Loucy (cell line): ENCODE data around the gene NHLRC3.
"Not testable (repeated sequence)": the region's sequence is repeated elsewhere in the genome, so short reads cannot be mapped to it uniquely, and the experiment has no call there.

Experiments used
- H2AFZ ChIP-seq: fragments of 200-600 bp; sonication (generic); 2 replicates; pipeline ENCODE4 v1.6.0; 2016; ENCODE audit warnings: antibody characterized with exemption, mild to moderate bottlenecking, low read length, moderate library complexity
- H3F3A ChIP-seq: fragments of 200-600 bp; 2 replicates; pipeline ENCODE4 v1.6.0; 2016; ENCODE audit warnings: antibody characterized with exemption, low read depth, mild to moderate bottlenecking
- H3K27me3 ChIP-seq: fragments of 200-600 bp; sonication (generic); 2 replicates; pipeline ENCODE4 v1.6.1; 2014; ENCODE audit warnings: low read length, mild to moderate bottlenecking; ENCODE audit not compliant: insufficient read depth, poor library complexity, severe bottlenecking
- H3K36me3 ChIP-seq: fragments of 200-600 bp; sonication (generic); 2 replicates; pipeline ENCODE4 v1.6.1; 2016; ENCODE audit warnings: low read length; ENCODE audit not compliant: insufficient read depth
- H3K4me1 ChIP-seq: fragments of 200-600 bp; sonication (generic); 2 replicates; pipeline ENCODE4 v1.5.1; 2014; ENCODE audit warnings: low read length, mild to moderate bottlenecking; ENCODE audit not compliant: insufficient read depth, poor library complexity, severe bottlenecking
- H3K4me2 ChIP-seq: fragments of 200-600 bp; sonication (generic); 2 replicates; pipeline ENCODE4 v1.6.0; 2014; ENCODE audit warnings: antibody characterized with exemption, low read length, low read depth, mild to moderate bottlenecking; ENCODE audit not compliant: poor library complexity, severe bottlenecking
- H3K4me3 ChIP-seq: fragments of 200-600 bp; sonication (generic); 2 replicates; pipeline ENCODE4 v1.5.1; 2014; ENCODE audit warnings: low read length, mild to moderate bottlenecking, mixed read lengths; ENCODE audit not compliant: poor library complexity, severe bottlenecking
- H3K79me2 ChIP-seq: fragments of 200-600 bp; sonication (generic); 2 replicates; pipeline ENCODE4 v1.6.1; 2014; ENCODE audit warnings: low read length; ENCODE audit not compliant: insufficient read depth
- H3K9ac ChIP-seq: fragments of 200-600 bp; sonication (generic); 2 replicates; pipeline ENCODE4 v1.6.0; 2014; ENCODE audit warnings: mild to moderate bottlenecking, low read depth, low read length, moderate library complexity; ENCODE audit not compliant: poor library complexity, severe bottlenecking
- H3K9me2 ChIP-seq: fragments of 200-600 bp; sonication (generic); replicated peaks from 2 replicates; pipeline ENCODE4 v1.6.1; 2016; ENCODE audit warnings: low read depth, low read length, mixed read lengths
- H3K9me3 ChIP-seq: fragments of 200-600 bp; sonication (generic); 2 replicates; pipeline ENCODE4 v1.6.1; 2014; ENCODE audit warnings: mild to moderate bottlenecking, antibody characterized with exemption, low read length, low read depth; ENCODE audit not compliant: insufficient read depth
- H4K20me1 ChIP-seq: fragments of 200-600 bp; sonication (generic); 2 replicates; pipeline ENCODE4 v1.6.0; 2014; ENCODE audit warnings: antibody characterized with exemption, low read length, mild to moderate bottlenecking; ENCODE audit not compliant: insufficient read depth, poor library complexity, severe bottlenecking
- CTCF ChIP-seq: fragments of 200-600 bp; sonication (generic); conservative IDR thresholded peaks from 2 replicates; pipeline ENCODE4 v1.5.1; 2014; ENCODE audit warnings: mild to moderate bottlenecking, antibody characterized with exemption, low read length
- EZH2phosphoT487 ChIP-seq: fragments of 200-600 bp; IDR thresholded peaks from 2 replicates; pipeline ENCODE4 v1.6.1; 2018; ENCODE audit warnings: antibody characterized with exemption, mild to moderate bottlenecking, moderate library complexity, borderline replicate concordance

The NHLRC3 gene

DNA sequence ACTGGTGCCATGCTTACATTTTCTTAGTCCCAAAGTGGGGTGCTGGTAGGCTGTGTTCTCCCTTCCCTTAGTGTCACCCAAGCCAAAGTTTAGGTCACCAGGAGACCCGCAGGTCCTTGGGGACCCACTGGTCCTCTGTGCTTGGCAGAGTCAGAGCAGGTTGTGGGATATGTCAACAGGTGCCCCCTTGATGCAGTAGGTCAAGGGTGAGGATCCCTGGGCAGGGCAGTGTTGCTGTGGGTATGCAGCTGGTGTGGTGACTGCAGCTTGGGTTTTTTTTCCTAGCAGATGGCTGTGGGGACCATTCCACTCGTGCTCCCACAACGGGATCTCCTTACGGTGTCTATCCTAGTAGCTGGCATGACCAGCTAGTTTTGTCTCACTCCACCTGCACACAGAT is 23.7 kb downstream of the NHLRC3 start:
- H3K9ac ChIP-seq, result no peak overlapping the region
- H3K9me3 ChIP-seq, result no peaks in the 10 kb centered on the region
- no peaks in the 10 kb centered on the region for H3F3A ChIP-seq
- H3K4me3 ChIP-seq, result no peak overlapping the region
- H3K4me2 ChIP-seq, result no peak overlapping the region
- H2AFZ ChIP-seq, result no peak overlapping the region
- no peaks in the 10 kb centered on the region for H4K20me1 ChIP-seq
- no peaks in the 10 kb centered on the region for H3K9me2 ChIP-seq
- H3K79me2 ChIP-seq, result no peaks in the 10 kb centered on the region
- TF ChIP-seq CTCF, result no peak
- TF ChIP-seq EZH2phosphoT487, result no peak
- no peaks in the 10 kb centered on the region for H3K27me3 ChIP-seq
- H3K4me1 ChIP-seq, result peaks cover 9% of the 10 kb centered on the region
- H3K36me3 ChIP-seq, result no peaks in the 10 kb centered on the region

DNA sequence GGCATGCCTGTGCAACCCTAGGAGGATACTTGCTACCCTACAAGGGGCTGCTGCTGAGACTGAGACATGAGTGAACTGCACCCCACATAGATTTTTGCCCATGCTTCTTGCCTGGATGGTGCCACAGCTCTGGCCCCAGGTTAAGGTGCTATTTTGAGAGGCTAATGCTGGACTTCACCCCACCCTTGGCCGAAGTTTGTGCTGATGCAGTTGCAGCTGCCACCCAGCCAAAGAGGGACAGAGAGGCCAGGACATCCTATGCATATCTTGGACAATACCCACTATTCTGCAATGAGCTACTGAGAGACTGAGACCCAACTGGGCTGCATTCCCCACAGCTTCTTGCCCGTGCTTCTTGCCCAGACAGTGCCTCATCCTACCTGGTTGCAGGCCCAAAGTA is 34.6 kb downstream of the NHLRC3 start:
- Histone ChIP-seq H3K4me1 (no peaks in the 10 kb centered on the region), H2AFZ (no peak overlapping the region), H3K4me2 (no peak overlapping the region), H3K9me2 (no peaks in the 10 kb centered on the region), H3K36me3 (no peaks in the 10 kb centered on the region), H3K27me3 (no peaks in the 10 kb centered on the region), H3F3A (no peaks in the 10 kb centered on the region), H3K9ac (no peak overlapping the region), H3K79me2 (no peaks in the 10 kb centered on the region), H3K4me3 (no peak overlapping the region), H3K9me3 (no peaks in the 10 kb centered on the region), H4K20me1 (no peaks in the 10 kb centered on the region)
- TF ChIP-seq CTCF (no peak), EZH2phosphoT487 (no peak)

DNA sequence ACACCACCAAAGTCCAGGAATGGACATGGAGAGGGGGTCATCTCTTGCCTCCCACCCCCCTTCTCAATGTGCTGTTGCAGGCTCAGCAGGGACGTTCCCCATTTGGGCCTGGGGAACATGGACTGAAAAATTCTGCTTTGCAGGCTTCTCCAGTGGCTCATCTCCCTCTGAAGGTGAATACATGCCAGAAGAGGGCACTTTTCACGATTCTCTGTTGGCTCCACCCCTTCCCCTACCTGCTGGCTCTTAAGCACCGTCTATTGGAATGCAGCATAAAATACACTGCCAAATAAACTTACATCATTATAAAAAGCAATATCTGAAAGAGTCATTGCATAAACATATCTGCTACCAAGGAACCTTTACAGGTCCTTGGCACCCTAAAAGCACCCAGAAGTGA is 35.7 kb downstream of the NHLRC3 start:
- TF ChIP-seq EZH2phosphoT487, result no peak
- TF ChIP-seq CTCF, result no peak

DNA sequence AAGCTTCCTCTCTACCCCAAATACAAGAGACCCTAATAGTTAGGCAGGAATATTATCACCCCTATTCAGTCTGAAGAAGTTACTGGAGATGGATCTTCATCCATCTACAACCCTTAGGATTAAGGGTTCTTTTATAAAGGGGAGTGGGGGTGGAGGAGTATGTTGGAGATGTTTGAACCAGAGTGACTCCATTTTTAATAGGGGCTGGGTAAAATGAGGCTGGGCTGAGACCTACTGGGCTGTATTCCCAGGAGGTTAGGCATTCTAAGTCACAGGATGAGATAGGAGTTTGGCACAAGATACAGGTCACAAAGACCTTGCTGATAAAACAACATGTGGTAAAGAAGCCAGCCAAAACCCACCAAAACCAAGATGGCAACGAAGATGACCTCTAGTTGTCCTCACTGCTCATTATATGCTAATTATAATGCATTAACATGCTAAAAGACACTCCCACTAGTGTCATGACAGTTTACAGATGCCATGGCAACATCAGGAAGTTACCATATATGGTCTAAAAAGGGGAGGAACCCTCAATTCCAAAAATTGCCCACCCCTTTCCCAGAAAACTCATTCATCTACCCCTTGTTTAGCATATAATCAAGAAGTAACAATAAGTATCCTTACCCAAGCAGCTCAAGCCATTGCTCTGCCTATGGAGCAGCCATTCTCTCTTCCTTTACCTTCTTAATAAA is 48.1 kb downstream of the NHLRC3 start:
- not testable (repeated sequence) for H4K20me1 ChIP-seq, H2AFZ ChIP-seq, H3K4me1 ChIP-seq, H3K9me3 ChIP-seq, H3K27me3 ChIP-seq, H3K9ac ChIP-seq, H3K9me2 ChIP-seq, H3K4me2 ChIP-seq, H3K36me3 ChIP-seq, H3K4me3 ChIP-seq, H3F3A ChIP-seq, H3K79me2 ChIP-seq

More for the DNA sequence above, 35.7 kb downstream of the NHLRC3 start:
- Histone ChIP-seq H3K9me3 (no peaks in the 10 kb centered on the region), H3K9ac (no peak overlapping the region), H3K36me3 (no peaks in the 10 kb centered on the region), H3K27me3 (no peaks in the 10 kb centered on the region), H3K4me3 (no peak overlapping the region), H2AFZ (no peak overlapping the region), H3F3A (no peaks in the 10 kb centered on the region), H3K79me2 (no peaks in the 10 kb centered on the region), H3K4me2 (no peak overlapping the region), H3K4me1 (no peaks in the 10 kb centered on the region), H4K20me1 (no peaks in the 10 kb centered on the region), H3K9me2 (no peaks in the 10 kb centered on the region)
